Neuronal stem cell (in vitro differentiated cells): ENCODE data around the gene NCAN.

Experiments
- DNase-seq: peaks from one replicate; pipeline ENCODE4 v3.0.0-alpha.2; 2013; ENCODE audit warnings: low spot score
- H2AFZ ChIP-seq: one replicate; pipeline ENCODE4 v1.6.1; 2013; ENCODE audit warnings: mild to moderate bottlenecking, low read length, inconsistent platforms
- H2AK5ac ChIP-seq: 2 replicates; pipeline ENCODE4 v1.6.1; 2013; ENCODE audit warnings: low read depth, mild to moderate bottlenecking, inconsistent platforms, low read length, moderate library complexity, mixed read lengths
- H2BK120ac ChIP-seq: 2 replicates; pipeline ENCODE4 v1.6.1; 2013; ENCODE audit warnings: low read depth, mild to moderate bottlenecking, inconsistent platforms, low read length, moderate library complexity, mixed read lengths
- H2BK12ac ChIP-seq: one replicate; pipeline ENCODE4 v1.6.1; 2013; ENCODE audit warnings: low read length, inconsistent platforms
- H2BK15ac ChIP-seq: 2 replicates; pipeline ENCODE4 v1.6.1; 2013; ENCODE audit warnings: mild to moderate bottlenecking, low read length, inconsistent platforms, mixed read lengths
- H2BK5ac ChIP-seq: one replicate; pipeline ENCODE4 v1.6.1; 2013; ENCODE audit warnings: inconsistent platforms, mild to moderate bottlenecking, low read length, moderate library complexity
- H3K14ac ChIP-seq: one replicate; pipeline ENCODE4 v1.6.1; 2013; ENCODE audit warnings: low read length, inconsistent platforms
- H3K18ac ChIP-seq: 2 replicates; pipeline ENCODE4 v1.6.1; 2013; ENCODE audit warnings: low read length, inconsistent platforms
- H3K23ac ChIP-seq: 2 replicates; pipeline ENCODE4 v1.6.1; 2013; ENCODE audit warnings: low read depth, mild to moderate bottlenecking, mixed read lengths, low read length, inconsistent platforms; ENCODE audit not compliant: poor library complexity
- H3K27ac ChIP-seq: replicated peaks from 3 replicates; pipeline ENCODE4 v1.5.1; 2013; ENCODE audit warnings: low read length, inconsistent platforms
- H3K27me3 ChIP-seq, 3 experiments: 2 replicates each; pipeline ENCODE4 v1.6.1; 2013; ENCODE audit warnings: low read length in 3 of 3, mild to moderate bottlenecking in 2 of 3, inconsistent platforms in 1 of 3, low read depth in 1 of 3, mixed read lengths in 1 of 3, moderate library complexity in 1 of 3; ENCODE audit not compliant: control insufficient read depth in 3 of 3, insufficient read depth in 3 of 3
- H3K36me3 ChIP-seq, 2 donors: replicated peaks in 1 of 2; 2 replicates each; pipeline ENCODE4 v1.6.1; 2013; ENCODE audit warnings: low read length in 2 of 2; ENCODE audit not compliant: control insufficient read depth in 2 of 2, insufficient read depth in 2 of 2
- H3K4ac ChIP-seq: 2 replicates; pipeline ENCODE4 v1.6.1; 2013; ENCODE audit warnings: inconsistent platforms, mild to moderate bottlenecking, low read length, moderate library complexity
- H3K4me1 ChIP-seq, 2 donors: 1 replicate in 1 of 2; 2 replicates in 1 of 2; pipeline ENCODE4 v1.6.1; 2013; ENCODE audit warnings: low read length in 2 of 2, low read depth in 1 of 2; ENCODE audit not compliant: control insufficient read depth in 2 of 2, insufficient read depth in 1 of 2
- H3K4me2 ChIP-seq: one replicate; pipeline ENCODE4 v1.6.1; 2013; ENCODE audit warnings: mild to moderate bottlenecking, low read length, inconsistent platforms; ENCODE audit not compliant: insufficient read depth, poor library complexity, severe bottlenecking
- H3K4me3 ChIP-seq, 2 donors: 2 replicates each; pipeline ENCODE4 v1.5.1; 2013; ENCODE audit warnings: low read length in 2 of 2, mild to moderate bottlenecking in 2 of 2, inconsistent platforms in 1 of 2, moderate library complexity in 1 of 2
- H3K79me1 ChIP-seq: one replicate; pipeline ENCODE4 v1.6.1; 2013; ENCODE audit warnings: low read depth, mild to moderate bottlenecking, inconsistent platforms, low read length, moderate library complexity
- H3K9ac ChIP-seq: one replicate; pipeline ENCODE4 v1.6.1; 2013; ENCODE audit warnings: mild to moderate bottlenecking, low read depth, low read length, inconsistent platforms; ENCODE audit not compliant: poor library complexity
- H3K9me3 ChIP-seq, 2 donors: replicated peaks in 1 of 2; 2 replicates each; pipeline versions ENCODE3 to v1.6.1; 2013; ENCODE audit warnings: low read length in 2 of 2, mild to moderate bottlenecking in 2 of 2, inconsistent platforms in 1 of 2, low read depth in 1 of 2, mixed read lengths in 1 of 2, moderate library complexity in 1 of 2; ENCODE audit not compliant: control insufficient read depth in 2 of 2, insufficient read depth in 1 of 2
- H4K8ac ChIP-seq: one replicate; pipeline ENCODE4 v1.6.1; 2013; ENCODE audit warnings: low read depth, mild to moderate bottlenecking, inconsistent platforms, low read length, moderate library complexity
- H4K91ac ChIP-seq: one replicate; pipeline ENCODE4 v1.6.1; 2013; ENCODE audit warnings: low read length, low read depth, mild to moderate bottlenecking, inconsistent platforms; ENCODE audit not compliant: poor library complexity
- WGBS, 2 donors: extraction: QIAGEN DNeasy Blood & Tissue Kit; methylation state at CpG; one replicate each; pipeline ENCODE4 v1.1.7; 2013; ENCODE audit warnings: missing lambda C conversion rate in 2 of 2, mixed read lengths in 1 of 2; ENCODE audit not compliant: insufficient read length in 2 of 2, insufficient replicate concordance in 1 of 2; ENCODE audit errors: extremely low coverage in 2 of 2; 5-methylcytosine and 5-hydroxymethylcytosine counted together

NCAN gene

DNA sequence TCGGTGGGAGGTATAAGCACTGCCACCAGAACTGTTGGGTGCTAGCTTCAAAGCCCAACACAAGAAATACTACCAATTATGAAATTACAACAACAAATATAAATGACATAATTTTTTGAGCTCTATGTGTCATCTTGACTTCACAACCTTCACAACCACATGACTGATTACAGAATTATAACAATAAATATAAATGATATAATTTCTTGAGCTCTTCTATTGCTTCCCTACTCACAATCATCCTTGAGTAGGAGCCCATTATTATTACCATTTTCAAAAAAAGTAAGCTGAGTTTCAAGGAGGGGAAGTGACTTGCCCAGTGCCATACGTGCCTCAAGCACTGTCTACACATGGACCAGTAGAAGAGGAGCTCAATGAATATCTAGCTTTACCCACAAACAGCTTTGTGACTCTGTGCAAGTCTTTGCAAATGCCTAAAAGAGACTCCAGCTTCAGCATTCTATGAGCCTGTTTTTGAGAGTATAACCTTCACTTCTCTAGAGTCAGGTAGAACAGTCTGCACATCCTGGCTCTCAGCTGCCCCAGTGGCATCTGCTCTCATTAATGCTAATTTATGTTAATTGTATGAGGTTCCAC is 22.6 kb downstream of the NCAN start:
- no peaks in the 10 kb centered on the region for H3K4me1 ChIP-seq
- peaks cover 7 to 26% of the 10 kb centered on the region in 2 donors for H3K9me3 ChIP-seq
- no peak overlapping the region for H4K91ac ChIP-seq
- H3K4me3 ChIP-seq = no peak overlapping the region
- no peak overlapping the region for H3K4me2 ChIP-seq
- H2BK5ac ChIP-seq = no peak overlapping the region
- no peak overlapping the region for H3K18ac ChIP-seq
- H3K4ac ChIP-seq = no peak overlapping the region
- H2BK120ac ChIP-seq = no peak overlapping the region
- no peak overlapping the region for H3K23ac ChIP-seq
- H2BK15ac ChIP-seq = no peak overlapping the region
- H3K36me3 ChIP-seq = peaks cover 0 to 43% of the 10 kb centered on the region in 2 donors
- no peaks in the 10 kb centered on the region for H3K27me3 ChIP-seq
- WGBS, 2 donors = no CpG with 5 or more reads among the region's 2 CpGs
- no peak overlapping the region for H4K8ac ChIP-seq
- H2AK5ac ChIP-seq = no peak overlapping the region
- H3K27ac ChIP-seq = no peak overlapping the region
- H3K79me1 ChIP-seq = no peaks in the 10 kb centered on the region
- no peak overlapping the region for H2AFZ ChIP-seq
- no peak overlapping the region for H3K9ac ChIP-seq
- no peak overlapping the region for H2BK12ac ChIP-seq
- no peak for DNase-seq
- H3K14ac ChIP-seq = no peak overlapping the region

- H2AFZ ChIP-seq = no peak overlapping the region
- H3K9ac ChIP-seq = no peak overlapping the region
- H2BK15ac ChIP-seq = no peak overlapping the region
- H3K9me3 ChIP-seq = peaks cover 7 to 26% of the 10 kb centered on the region in 2 donors
- no peaks in the 10 kb centered on the region for H3K4me1 ChIP-seq
- no peak overlapping the region for H3K4me2 ChIP-seq
- no peak overlapping the region for H3K4ac ChIP-seq
- peaks cover 0 to 49% of the 10 kb centered on the region in 2 donors for H3K36me3 ChIP-seq
- no peak overlapping the region for H3K18ac ChIP-seq
- no peak for DNase-seq
- no peak overlapping the region for H3K14ac ChIP-seq
- H2BK12ac ChIP-seq = no peak overlapping the region
- H3K23ac ChIP-seq = no peak overlapping the region
- no peak overlapping the region for H2BK5ac ChIP-seq
- H4K8ac ChIP-seq = no peak overlapping the region
- no peak overlapping the region for H4K91ac ChIP-seq
- no peak overlapping the region for H2AK5ac ChIP-seq
- no peaks in the 10 kb centered on the region for H3K27me3 ChIP-seq
- H3K79me1 ChIP-seq = no peaks in the 10 kb centered on the region
- H2BK120ac ChIP-seq = no peak overlapping the region
- H3K27ac ChIP-seq = no peak overlapping the region
- no peak overlapping the region for H3K4me3 ChIP-seq
These were observed 24.4 kb downstream of the NCAN start for GRCh38 chr19:19236173-19236572.

- no CpG with 5 or more reads among the region's 18 CpGs for WGBS, 2 donors
- no peak overlapping the region for H2AFZ ChIP-seq
- no peak overlapping the region for H3K18ac ChIP-seq
- H3K4ac ChIP-seq = no peak overlapping the region
- peaks cover 7 to 26% of the 10 kb centered on the region in 2 donors for H3K9me3 ChIP-seq
- no peak overlapping the region for H2BK120ac ChIP-seq
- no peak overlapping the region for H3K14ac ChIP-seq
- H3K4me2 ChIP-seq = no peak overlapping the region
- H3K9ac ChIP-seq = no peak overlapping the region
- H3K4me1 ChIP-seq = no peaks in the 10 kb centered on the region
- no peak overlapping the region for H2AK5ac ChIP-seq
- no peak for DNase-seq
- H3K36me3 ChIP-seq = peaks cover 0 to 43% of the 10 kb centered on the region in 2 donors
- H2BK5ac ChIP-seq = no peak overlapping the region
- no peaks in the 10 kb centered on the region for H3K79me1 ChIP-seq
- H3K27ac ChIP-seq = no peak overlapping the region
- H2BK12ac ChIP-seq = no peak overlapping the region
- no peak overlapping the region for H4K91ac ChIP-seq
- no peak overlapping the region for H3K23ac ChIP-seq
- H3K4me3 ChIP-seq = no peak overlapping the region
- no peaks in the 10 kb centered on the region for H3K27me3 ChIP-seq
- H2BK15ac ChIP-seq = no peak overlapping the region
- H4K8ac ChIP-seq = no peak overlapping the region
These were observed 26.6 kb downstream of the NCAN start for GRCh38 chr19:19238126-19238894.

GRCh38 chr19:19239675-19240074 is 27.9 kb downstream of the NCAN start:
- H3K4me1 ChIP-seq = no peaks in the 10 kb centered on the region

More at GRCh38 chr19:19239675-19240074, 27.9 kb downstream of the NCAN start:
- Histone ChIP-seq H3K9me3 (peaks cover 3 to 14% of the 10 kb centered on the region in 2 donors), H2BK15ac (no peak overlapping the region), H2BK5ac (no peak overlapping the region), H2AK5ac (no peak overlapping the region), H3K79me1 (no peaks in the 10 kb centered on the region), H2AFZ (no peak overlapping the region), H2BK120ac (no peak overlapping the region), H4K8ac (no peak overlapping the region), H3K4me2 (no peak overlapping the region), H3K4me3 (no peak overlapping the region), H2BK12ac (no peak overlapping the region), H3K4ac (no peak overlapping the region), H3K18ac (no peak overlapping the region), H3K14ac (no peak overlapping the region), H3K23ac (no peak overlapping the region), H3K9ac (no peak overlapping the region), H3K36me3 (peaks cover 0 to 33% of the 10 kb centered on the region in 2 donors), H4K91ac (no peak overlapping the region), H3K27ac (no peak overlapping the region), H3K27me3 (no peaks in the 10 kb centered on the region)
- no peak for DNase-seq
